NCI-H187 (cell line): Measurements from ENCODE around the gene POMT2.
A peak's percentile ranks its signal among the peaks of the same experiment; 100 is the strongest.
"Not testable (repeated sequence)": the region's sequence is repeated elsewhere in the genome, so short reads cannot be mapped to it uniquely, and the experiment has no call there.

Source experiments
- DNase-seq, 2 experiments: peaks; one replicate each; lab custom pipeline; 2025; lab: John Stamatoyannopoulos, UW

The POMT2 gene

GRCh38 chr14:77324816-77325745 is 4.4 kb upstream of the POMT2 start:
- DNase-seq = no peak

- no peak for DNase-seq
Observed at GRCh38 chr14:77324289-77324688, 3.6 kb upstream of the POMT2 start.

GRCh38 chr14:77323571-77323970 is 2.9 kb upstream of the POMT2 start:
- DNase-seq = no peak

- DNase-seq = no peak
Observed at GRCh38 chr14:77322951-77323350, 2.3 kb upstream of the POMT2 start.

GRCh38 chr14:77322250-77322902 is 1.7 kb upstream of the POMT2 start:
- no peak for DNase-seq

GRCh38 chr14:77319422-77319821 is 1.3 kb downstream of the POMT2 start:
- DNase-seq = no peak

GRCh38 chr14:77318756-77319155 is 1.9 kb downstream of the POMT2 start:
- DNase-seq = not testable (repeated sequence)

- no peak for DNase-seq
Observed at GRCh38 chr14:77318006-77318553, 2.6 kb downstream of the POMT2 start.

GRCh38 chr14:77316872-77317301 is 3.8 kb downstream of the POMT2 start:
- peak in 1 of 2 experiments; percentile 9 for DNase-seq

- no peak for DNase-seq
Observed at GRCh38 chr14:77316195-77316505, 4.5 kb downstream of the POMT2 start.

- DNase-seq = no peak
Observed at GRCh38 chr14:77314539-77315457, 5.9 kb downstream of the POMT2 start.

- DNase-seq = no peak
Observed at GRCh38 chr14:77314043-77314442, 6.6 kb downstream of the POMT2 start.

- DNase-seq = no peak
Observed at GRCh38 chr14:77313371-77313770, 7.3 kb downstream of the POMT2 start.

GRCh38 chr14:77311217-77311616 is 9.5 kb downstream of the POMT2 start:
- DNase-seq = no peak

- no peak for DNase-seq
Observed at GRCh38 chr14:77310026-77310425, 10.7 kb downstream of the POMT2 start.

GRCh38 chr14:77309131-77309530 is 11.6 kb downstream of the POMT2 start:
- no peak for DNase-seq

GRCh38 chr14:77306851-77307496 is 13.7 kb downstream of the POMT2 start:
- no peak for DNase-seq

GRCh38 chr14:77306416-77306815 is 14.3 kb downstream of the POMT2 start:
- DNase-seq = no peak

- no peak for DNase-seq
Observed at GRCh38 chr14:77305696-77306095, 15.0 kb downstream of the POMT2 start.

GRCh38 chr14:77303417-77304156 is 17.1 kb downstream of the POMT2 start:
- DNase-seq = no peak

- no peak for DNase-seq
Observed at GRCh38 chr14:77302926-77303325, 17.8 kb downstream of the POMT2 start.
